ENCODE results near the gene WNT9B. TPM values are rescaled to one million over a fixed set of nuclear protein-coding genes. Genes with fewer than 3 reads are reported as not detected.

WNT9B gene
- total and polyA plus RNA-seq, 8 donors, result 0.12 to 0.32 (median 0.28) TPM; not detected in 3

- Histone ChIP-seq H3K27me3 (no peaks in the 10 kb centered on the region), H3K4me3 (no peak overlapping the region), H3K36me3 (no peaks in the 10 kb centered on the region), H3K27ac (peak overlapping the region; percentile 76 to 85 (median 79)), H3K4me1 (peaks cover 8 to 16% (median 11%) of the 10 kb centered on the region in 3 donors), H3K9me3 (no peaks in the 10 kb centered on the region)
- intact Hi-C loops (cut with DNase I), result no loop called here
- DNase-seq (peak in 4 of 6 donors; percentile 31 to 56 (median 44)), FAIRE-seq (no peak), ATAC-seq (peak in 1 of 4 donors; percentile 4)
- WGBS, 2 donors, result 21 to 36% methylated on average over 4 of the region's 4 CpGs
- TF ChIP-seq CTCF (IDR thresholded peaks at IDR 0.05), result no peak
Measured at GRCh38 chr17:46876926-46877325, 25.5 kb downstream of the WNT9B start.

- DNase-seq (no peak), ATAC-seq (no peak), FAIRE-seq (no peak)
- Histone ChIP-seq H3K27ac (peak overlapping the region in 3 of 4 donors; percentile 34 to 82 (median 76)), H3K9me3 (no peaks in the 10 kb centered on the region), H3K4me3 (no peak overlapping the region), H3K36me3 (no peaks in the 10 kb centered on the region), H3K4me1 (peaks cover 8 to 16% (median 11%) of the 10 kb centered on the region in 3 donors), H3K27me3 (no peaks in the 10 kb centered on the region)
- 84 to 85% methylated on average over 6 of the region's 6 CpGs for WGBS, 2 donors
- no peak for TF ChIP-seq CTCF (IDR thresholded peaks at IDR 0.05)
- intact Hi-C loops (cut with DNase I), result no loop called here
Measured at GRCh38 chr17:46877466-46877865, 26.1 kb downstream of the WNT9B start.

GRCh38 chr17:46878055-46878454, 26.7 kb downstream of the WNT9B start:
- 81 to 83% methylated on average over 6 of the region's 6 CpGs for WGBS, 2 donors
- H3K27me3 ChIP-seq, result no peaks in the 10 kb centered on the region
- intact Hi-C loops (cut with DNase I), result no loop called here
- H3K4me1 ChIP-seq, result peaks cover 8 to 16% (median 11%) of the 10 kb centered on the region in 3 donors
- no peaks in the 10 kb centered on the region for H3K9me3 ChIP-seq
- no peak for TF ChIP-seq CTCF (IDR thresholded peaks at IDR 0.05)
- H3K27ac ChIP-seq, result no peak overlapping the region
- H3K4me3 ChIP-seq, result no peak overlapping the region
- no peak for DNase-seq
- FAIRE-seq, result no peak
- no peak for ATAC-seq
- H3K36me3 ChIP-seq, result no peaks in the 10 kb centered on the region

- no peak for TF ChIP-seq CTCF (IDR thresholded peaks at IDR 0.05)
- DNase-seq (no peak), ATAC-seq (no peak), FAIRE-seq (no peak)
- intact Hi-C loops (cut with DNase I), result no loop called here
- Histone ChIP-seq H3K27me3 (no peaks in the 10 kb centered on the region), H3K9me3 (no peaks in the 10 kb centered on the region), H3K4me1 (peaks cover 8 to 16% (median 11%) of the 10 kb centered on the region in 3 donors), H3K4me3 (no peak overlapping the region), H3K36me3 (no peaks in the 10 kb centered on the region), H3K27ac (no peak overlapping the region)
- WGBS, 2 donors, result 79 to 89% methylated on average over 7 of the region's 7 CpGs
Measured at GRCh38 chr17:46879101-46879500, 27.7 kb downstream of the WNT9B start.

- no peak for FAIRE-seq
- H3K27ac ChIP-seq, result no peak overlapping the region
Measured at GRCh38 chr17:46881015-46881414, 29.6 kb downstream of the WNT9B start.

More at GRCh38 chr17:46881015-46881414, 29.6 kb downstream of the WNT9B start:
- H3K4me3 ChIP-seq, result no peak overlapping the region
- 72 to 76% methylated on average over 5 of the region's 5 CpGs for WGBS, 2 donors
- ATAC-seq (no peak), DNase-seq (no peak)
- TF ChIP-seq CTCF (IDR thresholded peaks at IDR 0.05), result no peak
- H3K27me3 ChIP-seq, result no peaks in the 10 kb centered on the region
- no peaks in the 10 kb centered on the region for H3K9me3 ChIP-seq
- H3K36me3 ChIP-seq, result no peaks in the 10 kb centered on the region
- peaks cover 8 to 11% (median 10%) of the 10 kb centered on the region in 3 donors for H3K4me1 ChIP-seq
- intact Hi-C loops (cut with DNase I), result no loop called here
